Measurements from ENCODE around the gene KAT2A.

KAT2A gene

GRCh38 chr17:42065201-42065600, 56.0 kb downstream of the KAT2A start (continued):
- TF ChIP-seq CSRNP3 (CRISPR knock-in tag; IDR thresholded peaks at IDR 0.05) (no peak), ZNF70 (CRISPR knock-in tag; IDR thresholded peaks at IDR 0.05) (no peak)
